ENCODE results near the gene DLG2.

Gene DLG2

DNA sequence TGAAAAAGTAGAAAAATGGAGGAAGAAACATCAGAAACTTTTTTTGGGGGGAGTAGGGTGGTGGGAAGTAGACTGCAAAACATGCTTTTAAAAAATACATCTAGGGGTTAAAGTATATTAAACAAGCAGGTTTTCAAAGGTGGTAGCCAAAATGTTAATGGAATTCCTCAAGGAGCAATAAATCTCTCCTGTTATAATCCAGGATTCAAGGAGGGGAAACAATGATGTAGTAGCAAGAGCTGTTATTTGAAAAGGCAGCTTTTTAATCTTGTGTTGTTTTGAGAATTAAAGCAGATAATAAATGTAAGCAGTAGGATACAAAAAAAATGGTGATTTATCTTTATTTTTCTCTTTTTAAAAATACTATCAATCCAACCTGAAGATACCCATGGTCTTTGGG is 1604.4 kb downstream of the DLG2 start:
- TF ChIP-seq, protein P1, sequence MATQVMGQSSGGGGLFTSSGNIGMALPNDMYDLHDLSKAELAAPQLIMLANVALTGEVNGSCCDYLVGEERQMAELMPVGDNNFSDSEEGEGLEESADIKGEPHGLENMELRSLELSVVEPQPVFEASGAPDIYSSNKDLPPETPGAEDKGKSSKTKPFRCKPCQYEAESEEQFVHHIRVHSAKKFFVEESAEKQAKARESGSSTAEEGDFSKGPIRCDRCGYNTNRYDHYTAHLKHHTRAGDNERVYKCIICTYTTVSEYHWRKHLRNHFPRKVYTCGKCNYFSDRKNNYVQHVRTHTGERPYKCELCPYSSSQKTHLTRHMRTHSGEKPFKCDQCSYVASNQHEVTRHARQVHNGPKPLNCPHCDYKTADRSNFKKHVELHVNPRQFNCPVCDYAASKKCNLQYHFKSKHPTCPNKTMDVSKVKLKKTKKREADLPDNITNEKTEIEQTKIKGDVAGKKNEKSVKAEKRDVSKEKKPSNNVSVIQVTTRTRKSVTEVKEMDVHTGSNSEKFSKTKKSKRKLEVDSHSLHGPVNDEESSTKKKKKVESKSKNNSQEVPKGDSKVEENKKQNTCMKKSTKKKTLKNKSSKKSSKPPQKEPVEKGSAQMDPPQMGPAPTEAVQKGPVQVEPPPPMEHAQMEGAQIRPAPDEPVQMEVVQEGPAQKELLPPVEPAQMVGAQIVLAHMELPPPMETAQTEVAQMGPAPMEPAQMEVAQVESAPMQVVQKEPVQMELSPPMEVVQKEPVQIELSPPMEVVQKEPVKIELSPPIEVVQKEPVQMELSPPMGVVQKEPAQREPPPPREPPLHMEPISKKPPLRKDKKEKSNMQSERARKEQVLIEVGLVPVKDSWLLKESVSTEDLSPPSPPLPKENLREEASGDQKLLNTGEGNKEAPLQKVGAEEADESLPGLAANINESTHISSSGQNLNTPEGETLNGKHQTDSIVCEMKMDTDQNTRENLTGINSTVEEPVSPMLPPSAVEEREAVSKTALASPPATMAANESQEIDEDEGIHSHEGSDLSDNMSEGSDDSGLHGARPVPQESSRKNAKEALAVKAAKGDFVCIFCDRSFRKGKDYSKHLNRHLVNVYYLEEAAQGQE (IDR thresholded peaks at IDR 0.05; ENCODE audit: insufficient replicate concordance, low read depth), result no peak
- TF ChIP-seq, protein P2, sequence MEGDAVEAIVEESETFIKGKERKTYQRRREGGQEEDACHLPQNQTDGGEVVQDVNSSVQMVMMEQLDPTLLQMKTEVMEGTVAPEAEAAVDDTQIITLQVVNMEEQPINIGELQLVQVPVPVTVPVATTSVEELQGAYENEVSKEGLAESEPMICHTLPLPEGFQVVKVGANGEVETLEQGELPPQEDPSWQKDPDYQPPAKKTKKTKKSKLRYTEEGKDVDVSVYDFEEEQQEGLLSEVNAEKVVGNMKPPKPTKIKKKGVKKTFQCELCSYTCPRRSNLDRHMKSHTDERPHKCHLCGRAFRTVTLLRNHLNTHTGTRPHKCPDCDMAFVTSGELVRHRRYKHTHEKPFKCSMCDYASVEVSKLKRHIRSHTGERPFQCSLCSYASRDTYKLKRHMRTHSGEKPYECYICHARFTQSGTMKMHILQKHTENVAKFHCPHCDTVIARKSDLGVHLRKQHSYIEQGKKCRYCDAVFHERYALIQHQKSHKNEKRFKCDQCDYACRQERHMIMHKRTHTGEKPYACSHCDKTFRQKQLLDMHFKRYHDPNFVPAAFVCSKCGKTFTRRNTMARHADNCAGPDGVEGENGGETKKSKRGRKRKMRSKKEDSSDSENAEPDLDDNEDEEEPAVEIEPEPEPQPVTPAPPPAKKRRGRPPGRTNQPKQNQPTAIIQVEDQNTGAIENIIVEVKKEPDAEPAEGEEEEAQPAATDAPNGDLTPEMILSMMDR (IDR thresholded peaks at IDR 0.05; ENCODE audit: insufficient read depth, low read length), result no peak
- no peak for TF ChIP-seq GABPA (IDR thresholded peaks at IDR 0.05; ENCODE audit: low read depth)
- no peak for TF ChIP-seq POLR2AphosphoS5 (IDR thresholded peaks at IDR 0.05; ENCODE audit: low read depth)
- no peak for TF ChIP-seq SPI1 (IDR thresholded peaks at IDR 0.05; ENCODE audit: borderline replicate concordance, low read depth)
- no peak for DNase-seq (ENCODE audit: low read depth in 1 of 2, low spot score in 1 of 2)
- no peaks in the 10 kb centered on the region for H3K27me3 ChIP-seq (ENCODE audit: insufficient read depth, poor library complexity, severe bottlenecking)
- no peak overlapping the region for H3K4me3 ChIP-seq (replicated peaks; ENCODE audit: insufficient read depth, low read length)
- H3K27ac ChIP-seq (replicated peaks), result no peak overlapping the region

GRCh38 chr11:84022201-84022600 is 1604.9 kb downstream of the DLG2 start:
- TF ChIP-seq SPI1 (IDR thresholded peaks at IDR 0.05; ENCODE audit: borderline replicate concordance, low read depth) (no peak), POLR2AphosphoS5 (IDR thresholded peaks at IDR 0.05; ENCODE audit: low read depth) (no peak), GABPA (IDR thresholded peaks at IDR 0.05; ENCODE audit: low read depth) (no peak)
- TF ChIP-seq, protein P1 (IDR thresholded peaks at IDR 0.05; ENCODE audit: insufficient replicate concordance, low read depth), result no peak
- TF ChIP-seq, protein P2 (IDR thresholded peaks at IDR 0.05; ENCODE audit: insufficient read depth, low read length), result no peak
- H3K27ac ChIP-seq (replicated peaks), result no peak overlapping the region
- H3K27me3 ChIP-seq (ENCODE audit: insufficient read depth, poor library complexity, severe bottlenecking), result no peaks in the 10 kb centered on the region
- H3K4me3 ChIP-seq (replicated peaks; ENCODE audit: insufficient read depth, low read length), result no peak overlapping the region
- DNase-seq (ENCODE audit: low read depth in 1 of 2, low spot score in 1 of 2), result no peak

GRCh38 chr11:84021291-84021690 is 1605.9 kb downstream of the DLG2 start:
- TF ChIP-seq SPI1 (IDR thresholded peaks at IDR 0.05; ENCODE audit: borderline replicate concordance, low read depth), result no peak
- TF ChIP-seq, protein P1 (IDR thresholded peaks at IDR 0.05; ENCODE audit: insufficient replicate concordance, low read depth), result no peak
- TF ChIP-seq, protein P2 (IDR thresholded peaks at IDR 0.05; ENCODE audit: insufficient read depth, low read length), result no peak
- no peak for TF ChIP-seq GABPA (IDR thresholded peaks at IDR 0.05; ENCODE audit: low read depth)
- TF ChIP-seq POLR2AphosphoS5 (IDR thresholded peaks at IDR 0.05; ENCODE audit: low read depth), result no peak
- DNase-seq (ENCODE audit: low read depth in 1 of 2, low spot score in 1 of 2), result no peak
- Histone ChIP-seq H3K27me3 (ENCODE audit: insufficient read depth, poor library complexity, severe bottlenecking) (no peaks in the 10 kb centered on the region), H3K27ac (replicated peaks) (no peak overlapping the region), H3K4me3 (replicated peaks; ENCODE audit: insufficient read depth, low read length) (no peak overlapping the region)
